Aorta (tissue), 5 donors: ENCODE measurements around the gene SYT3. TPM values are rescaled to one million over a fixed set of nuclear protein-coding genes. Genes with fewer than 3 reads are reported as not detected.

Experiments
- ATAC-seq: fragments of 200-7000 bp; cut with Tn5 transposase; one replicate; pipeline ENCODE4 v1.9.1; 2022; ENCODE audit warnings: moderate library complexity; ENCODE audit not compliant: low FRiP score
- DNase-seq, 2 donors: peaks; one replicate each; pipeline ENCODE4 v3.0.0-alpha.2; 2020
- H3K27ac ChIP-seq, 2 donors: one replicate each; pipeline ENCODE4 v1.5.1; 2013; ENCODE audit warnings: low read length in 2 of 2, mild to moderate bottlenecking in 2 of 2, moderate library complexity in 2 of 2, control low read depth in 1 of 2, inconsistent platforms in 1 of 2, low read depth in 1 of 2
- H3K27me3 ChIP-seq, 2 donors: one replicate each; pipeline ENCODE4 v1.6.1; 2013; ENCODE audit warnings: control low read depth in 1 of 2, low read length in 1 of 2, mild to moderate bottlenecking in 1 of 2, moderate library complexity in 1 of 2; ENCODE audit not compliant: insufficient read depth in 2 of 2, control insufficient read depth in 1 of 2
- H3K36me3 ChIP-seq, 2 donors: one replicate each; pipeline ENCODE4 v1.6.1; 2013; ENCODE audit warnings: control low read depth in 1 of 2, low read length in 1 of 2, mild to moderate bottlenecking in 1 of 2; ENCODE audit not compliant: insufficient read depth in 2 of 2, control insufficient read depth in 1 of 2
- H3K4me1 ChIP-seq, 2 donors: one replicate each; pipeline ENCODE4 v1.6.1; 2013; ENCODE audit warnings: low read length in 2 of 2, control low read depth in 1 of 2, mild to moderate bottlenecking in 1 of 2, moderate library complexity in 1 of 2; ENCODE audit not compliant: insufficient read depth in 2 of 2, control insufficient read depth in 1 of 2
- H3K4me3 ChIP-seq, 2 donors: one replicate each; pipeline ENCODE4 v1.5.1; 2013; ENCODE audit warnings: low read length in 2 of 2, control low read depth in 1 of 2, mild to moderate bottlenecking in 1 of 2
- H3K9me3 ChIP-seq: one replicate; pipeline ENCODE4 v1.6.1; 2013; ENCODE audit warnings: mild to moderate bottlenecking, low read length; ENCODE audit not compliant: control insufficient read depth
- WGBS, 2 donors: extraction: QIAGEN DNeasy Blood & Tissue Kit; methylation state at CpG; one replicate each; pipeline ENCODE4 v1.1.7; 2013; 5-methylcytosine and 5-hydroxymethylcytosine counted together
- intact Hi-C, 2 donors: fragments of 100-400 bp; cut with DNase I; formaldehyde crosslinking; loops; one replicate each; pipeline versions ENCODE4 v1.14.2 to v1.15.0; 2022
- polyA plus RNA-seq, 2 donors: library from polyadenylated mRNA; stranded (reverse); fragments of 200-250 nt; gene quantifications; one replicate each; pipeline ENCODE4 v1.2.3, GENCODE V29; 2013
- total RNA-seq, 2 donors: library from RNA; stranded (reverse); fragmentation: NEBNext Ultra II Directional; extraction: Animal tissue kit (Norgen Biotek cat#: 25700); gene quantifications; one replicate each; pipeline ENCODE4 v1.2.1, GENCODE V29; 2021
- donor health status: healthy with polysubstance abuse.
- donor health status: Bipolar disorder and iron deficiency.
- donor health status: DM: no; HTN: no; CAD: no.
- donor health status: DM: no; HTN: no; CAD: no.
- donor health status: DM: yes; HTN: yes; CAD: no.

Gene SYT3
- total and polyA plus RNA-seq, 4 donors: 0.45 to 0.55 TPM; not detected in 2

- intact Hi-C loops: no loop called here
- peak in 1 of 2 donors; percentile 19 for DNase-seq
- no peak for ATAC-seq
- Histone ChIP-seq H3K27ac (no peak overlapping the region), H3K27me3 (no peaks in the 10 kb centered on the region), H3K36me3 (no peaks in the 10 kb centered on the region), H3K9me3 (no peaks in the 10 kb centered on the region), H3K4me3 (no peak overlapping the region), H3K4me1 (no peaks in the 10 kb centered on the region)
- WGBS, 2 donors: 81 to 84% methylated on average over 6 of the region's 6 CpGs
These were observed 24.5 kb upstream of the SYT3 start for GRCh38 chr19:50664204-50664603.

- intact Hi-C loops: no loop called here
- H3K27ac ChIP-seq: no peak overlapping the region
- no peaks in the 10 kb centered on the region for H3K9me3 ChIP-seq
- no peak overlapping the region for H3K4me3 ChIP-seq
- H3K4me1 ChIP-seq: no peaks in the 10 kb centered on the region
- 78 to 96% methylated on average over 1 of the region's 1 CpG for WGBS, 2 donors
- DNase-seq: no peak
- ATAC-seq: no peak
- H3K36me3 ChIP-seq: no peaks in the 10 kb centered on the region
- no peaks in the 10 kb centered on the region for H3K27me3 ChIP-seq
These were observed 23.8 kb upstream of the SYT3 start for GRCh38 chr19:50663482-50663790.

- peak in 1 of 2 donors; percentile 1 for DNase-seq
- Histone ChIP-seq H3K9me3 (no peaks in the 10 kb centered on the region), H3K36me3 (no peaks in the 10 kb centered on the region), H3K27ac (no peak overlapping the region), H3K4me3 (no peak overlapping the region), H3K4me1 (no peaks in the 10 kb centered on the region), H3K27me3 (no peaks in the 10 kb centered on the region)
- WGBS, 2 donors: 58 to 59% methylated on average over 16 of the region's 16 CpGs
- intact Hi-C loops: no loop called here
- no peak for ATAC-seq
These were observed 23.2 kb upstream of the SYT3 start for GRCh38 chr19:50662651-50663481.

GRCh38 chr19:50661766-50662650, 22.3 kb upstream of the SYT3 start:
- 64 to 69% methylated on average over 45 to 49 of the region's 49 CpGs for WGBS, 2 donors
- Histone ChIP-seq H3K4me3 (no peak overlapping the region), H3K27me3 (no peaks in the 10 kb centered on the region)

GRCh38 chr19:50661023-50661422, 21.3 kb upstream of the SYT3 start:
- DNase-seq (no peak), ATAC-seq (no peak)
- peaks cover under 1% of the 10 kb centered on the region for H3K9me3 ChIP-seq
- H3K4me3 ChIP-seq: no peak overlapping the region
- no peaks in the 10 kb centered on the region for H3K4me1 ChIP-seq
- no peaks in the 10 kb centered on the region for H3K36me3 ChIP-seq
- WGBS, 2 donors: 73 to 74% methylated on average over 10 of the region's 10 CpGs
- no peak overlapping the region for H3K27ac ChIP-seq
- no peaks in the 10 kb centered on the region for H3K27me3 ChIP-seq
- intact Hi-C loops: no loop called here

More at GRCh38 chr19:50661766-50662650, 22.3 kb upstream of the SYT3 start:
- H3K27ac ChIP-seq: no peak overlapping the region
- intact Hi-C loops: no loop called here
- H3K9me3 ChIP-seq: no peaks in the 10 kb centered on the region
- no peaks in the 10 kb centered on the region for H3K4me1 ChIP-seq
- DNase-seq: peak in 1 of 2 donors; percentile 70
- H3K36me3 ChIP-seq: no peaks in the 10 kb centered on the region
- ATAC-seq: no peak

GRCh38 chr19:50660088-50660366, 20.3 kb upstream of the SYT3 start:
- Histone ChIP-seq H3K27me3 (no peaks in the 10 kb centered on the region), H3K4me1 (no peaks in the 10 kb centered on the region), H3K9me3 (peaks cover 7% of the 10 kb centered on the region), H3K36me3 (no peaks in the 10 kb centered on the region), H3K4me3 (no peak overlapping the region), H3K27ac (no peak overlapping the region)
- no peak for DNase-seq
- no peak for ATAC-seq
- 24 to 28% methylated on average over 5 to 6 of the region's 6 CpGs for whole genome bisulfite sequencing, 2 donors
- intact Hi-C loops: no loop called here

- H3K27ac ChIP-seq: no peak overlapping the region
- no peaks in the 10 kb centered on the region for H3K36me3 ChIP-seq
- no peak for DNase-seq
- no peak for ATAC-seq
- WGBS, 2 donors: 2 to 3% methylated on average over 15 to 36 of the region's 37 CpGs
- H3K27me3 ChIP-seq: no peaks in the 10 kb centered on the region
- intact Hi-C loops: no loop called here
- H3K4me3 ChIP-seq: no peak overlapping the region
- peaks cover 9% of the 10 kb centered on the region for H3K9me3 ChIP-seq
- H3K4me1 ChIP-seq: no peaks in the 10 kb centered on the region
These were observed 19.8 kb upstream of the SYT3 start for GRCh38 chr19:50659318-50660087.

- peak; percentile 59 for ATAC-seq
- H3K9me3 ChIP-seq: peaks cover 9% of the 10 kb centered on the region
- H3K27me3 ChIP-seq: no peaks in the 10 kb centered on the region
- no peaks in the 10 kb centered on the region for H3K36me3 ChIP-seq
- intact Hi-C loops: no loop called here
- 1 to 2% methylated on average over 50 to 67 of the region's 67 CpGs for WGBS, 2 donors
- H3K4me1 ChIP-seq: no peaks in the 10 kb centered on the region
- DNase-seq: peak; percentile 65 to 82
- H3K4me3 ChIP-seq: no peak overlapping the region
- no peak overlapping the region for H3K27ac ChIP-seq
These were observed 19.0 kb upstream of the SYT3 start for GRCh38 chr19:50658441-50659317.
